D721Med (cell line): Measurements from ENCODE around the gene PKDREJ.

Source experiments
- DNase-seq: peaks from one replicate; pipeline ENCODE4 v3.0.0; 2011; ENCODE audit warnings: low spot score; ENCODE audit not compliant: insufficient read length
- FAIRE-seq: peaks from 2 replicates; lab custom pipeline; 2011; peaks lifted over from hg19 to GRCh38; lab: Jason Lieb, UNC
- TF ChIP-seq, protein P1 (sequence below): IDR thresholded peaks from 2 replicates; pipeline ENCODE4 v1.5.1; 2012; ENCODE audit warnings: mild to moderate bottlenecking, control low read depth; ENCODE audit not compliant: insufficient read depth; ENCODE audit errors: missing control alignments

PKDREJ gene

DNA sequence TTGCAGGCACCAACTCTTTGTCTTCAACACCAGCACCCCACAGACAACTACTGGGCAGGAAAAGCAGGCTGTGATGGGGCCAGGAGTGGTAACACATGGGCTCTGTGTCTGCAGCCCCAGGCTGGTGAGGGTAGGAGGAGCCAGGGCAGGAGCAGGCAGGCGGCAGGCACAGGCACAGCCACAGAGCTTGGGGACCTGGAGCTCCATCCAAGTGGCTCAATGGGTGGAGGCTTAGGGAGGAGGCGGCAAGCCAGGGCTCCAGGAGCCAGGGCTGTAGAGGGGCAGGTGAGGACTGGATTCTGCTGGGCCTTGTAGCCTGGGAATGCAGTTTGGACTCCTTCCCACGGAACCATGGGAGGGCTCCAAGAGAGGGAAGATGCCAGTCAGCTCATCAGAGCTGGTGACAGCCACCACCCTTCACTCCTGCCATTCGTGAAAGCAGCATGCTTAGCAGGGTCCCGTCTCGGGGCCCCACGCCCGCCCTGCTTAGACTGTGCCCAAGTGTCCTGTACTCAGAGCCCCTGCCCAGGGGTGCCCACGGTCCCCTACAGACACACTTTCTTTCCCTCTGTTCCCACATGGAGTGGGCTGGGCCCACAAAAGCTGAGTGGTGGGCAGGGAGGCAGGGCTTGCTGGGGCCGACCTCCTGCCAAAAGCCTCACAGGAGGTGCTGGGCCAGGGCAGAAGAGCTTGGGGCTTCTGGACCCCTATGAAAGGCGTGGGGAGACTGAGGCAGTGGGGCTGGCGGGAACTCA is 17.1 kb upstream of the PKDREJ start:
- FAIRE-seq = no peak
- no peak for DNase-seq
- TF ChIP-seq, protein P1, sequence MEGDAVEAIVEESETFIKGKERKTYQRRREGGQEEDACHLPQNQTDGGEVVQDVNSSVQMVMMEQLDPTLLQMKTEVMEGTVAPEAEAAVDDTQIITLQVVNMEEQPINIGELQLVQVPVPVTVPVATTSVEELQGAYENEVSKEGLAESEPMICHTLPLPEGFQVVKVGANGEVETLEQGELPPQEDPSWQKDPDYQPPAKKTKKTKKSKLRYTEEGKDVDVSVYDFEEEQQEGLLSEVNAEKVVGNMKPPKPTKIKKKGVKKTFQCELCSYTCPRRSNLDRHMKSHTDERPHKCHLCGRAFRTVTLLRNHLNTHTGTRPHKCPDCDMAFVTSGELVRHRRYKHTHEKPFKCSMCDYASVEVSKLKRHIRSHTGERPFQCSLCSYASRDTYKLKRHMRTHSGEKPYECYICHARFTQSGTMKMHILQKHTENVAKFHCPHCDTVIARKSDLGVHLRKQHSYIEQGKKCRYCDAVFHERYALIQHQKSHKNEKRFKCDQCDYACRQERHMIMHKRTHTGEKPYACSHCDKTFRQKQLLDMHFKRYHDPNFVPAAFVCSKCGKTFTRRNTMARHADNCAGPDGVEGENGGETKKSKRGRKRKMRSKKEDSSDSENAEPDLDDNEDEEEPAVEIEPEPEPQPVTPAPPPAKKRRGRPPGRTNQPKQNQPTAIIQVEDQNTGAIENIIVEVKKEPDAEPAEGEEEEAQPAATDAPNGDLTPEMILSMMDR = no peak

DNA sequence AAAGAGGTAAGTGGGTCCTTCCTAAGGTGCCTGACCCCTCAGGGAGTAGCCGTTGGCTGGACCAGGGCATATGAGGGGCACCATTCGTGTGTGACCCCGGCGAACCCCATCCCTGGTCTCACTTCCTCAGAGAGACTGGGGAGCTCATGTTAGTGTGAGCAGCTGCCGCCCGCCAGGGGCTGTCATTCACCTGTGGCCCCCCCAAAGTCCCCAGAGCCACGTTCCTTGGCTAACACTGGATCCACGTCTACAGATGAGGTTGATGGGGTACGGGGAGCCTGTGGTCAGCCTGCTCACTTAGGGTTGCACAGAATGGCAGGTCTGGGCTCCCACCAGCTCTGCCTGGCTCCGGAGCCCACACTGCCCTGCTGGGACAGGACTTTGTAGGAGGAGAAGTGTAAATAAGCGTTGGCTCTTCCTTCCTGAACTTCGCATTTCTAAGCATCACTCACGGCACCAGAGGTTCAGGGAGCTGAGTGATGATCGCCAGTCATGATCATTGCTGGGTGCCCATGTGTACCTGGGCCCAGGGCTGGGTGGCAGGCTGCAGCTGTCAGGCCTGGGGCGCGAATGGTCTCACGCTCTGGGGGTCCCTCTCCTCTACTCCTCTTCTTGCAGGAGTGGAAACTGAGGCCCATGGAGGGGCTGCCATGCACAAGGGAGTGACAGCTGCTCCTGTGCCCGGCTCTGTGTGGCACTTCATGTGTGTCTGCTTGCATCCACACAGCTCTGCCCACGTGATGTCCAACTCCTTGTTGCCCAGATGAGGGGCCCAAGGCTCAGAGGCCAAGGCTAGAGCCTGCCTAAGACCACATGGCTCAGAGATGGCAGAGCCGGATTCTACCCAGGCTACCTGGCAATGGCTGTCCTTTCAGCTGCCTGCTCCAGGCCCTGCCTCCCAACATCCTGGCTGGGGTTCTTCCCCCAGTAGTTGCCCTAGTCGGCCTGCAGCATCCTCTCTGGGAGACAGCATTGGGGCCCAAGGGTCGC is 15.8 kb upstream of the PKDREJ start:
- TF ChIP-seq, protein P1 = no peak
- no peak for FAIRE-seq
- DNase-seq = no peak

DNA sequence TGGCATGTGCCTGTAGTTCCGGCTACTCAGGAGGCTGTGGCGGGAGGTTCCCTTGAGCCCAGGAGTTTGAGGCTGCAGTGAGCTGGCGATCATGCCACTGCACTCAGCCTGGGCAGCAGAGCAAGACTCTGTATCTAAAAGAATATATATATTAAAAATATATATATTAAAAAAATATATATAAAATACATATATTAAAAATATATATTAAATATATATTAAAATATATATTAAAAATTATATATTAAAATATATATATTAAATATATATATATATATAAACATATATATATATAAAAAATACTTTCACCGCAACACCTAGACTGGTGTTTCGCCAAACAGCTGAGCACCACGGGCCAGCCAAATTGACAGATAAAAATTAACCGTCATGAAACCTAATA is 13.4 kb upstream of the PKDREJ start:
- TF ChIP-seq, protein P1 = no peak
- FAIRE-seq = no peak

DNA sequence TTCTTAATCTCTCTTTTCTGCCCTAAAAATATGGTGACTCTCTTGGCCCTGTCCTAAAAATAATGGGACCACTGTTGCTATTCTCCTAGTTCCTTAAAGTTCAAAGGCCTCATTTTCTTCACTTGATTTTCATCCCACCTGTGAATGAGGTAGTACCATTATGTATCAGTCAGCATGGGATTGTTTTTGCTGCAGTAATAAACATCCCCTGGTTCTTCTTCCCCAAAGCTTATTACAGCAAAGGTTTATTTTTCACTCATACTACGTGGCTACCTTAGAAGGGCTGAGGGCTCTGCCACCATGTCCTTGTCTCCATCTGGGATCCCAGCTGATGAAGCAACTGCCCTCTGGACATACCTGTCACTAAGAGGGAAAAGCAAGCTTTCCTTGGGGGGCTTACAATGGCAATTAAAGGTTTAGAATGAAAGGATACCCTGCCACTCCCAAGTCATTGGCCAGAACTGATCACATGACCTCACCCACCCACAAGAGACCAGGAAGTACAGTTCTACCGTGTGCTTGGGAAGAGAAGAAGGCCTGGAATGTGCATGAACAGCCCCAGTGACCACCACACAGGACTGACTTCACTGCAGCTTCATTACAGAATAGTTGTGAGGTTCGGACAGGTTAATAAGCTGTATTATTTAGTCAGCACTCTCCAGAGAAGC is 12.4 kb upstream of the PKDREJ start:
- no peak for DNase-seq
- TF ChIP-seq, protein P1 = no peak
- FAIRE-seq = no peak

More for the DNA sequence above, 13.4 kb upstream of the PKDREJ start:
- DNase-seq = no peak

DNA sequence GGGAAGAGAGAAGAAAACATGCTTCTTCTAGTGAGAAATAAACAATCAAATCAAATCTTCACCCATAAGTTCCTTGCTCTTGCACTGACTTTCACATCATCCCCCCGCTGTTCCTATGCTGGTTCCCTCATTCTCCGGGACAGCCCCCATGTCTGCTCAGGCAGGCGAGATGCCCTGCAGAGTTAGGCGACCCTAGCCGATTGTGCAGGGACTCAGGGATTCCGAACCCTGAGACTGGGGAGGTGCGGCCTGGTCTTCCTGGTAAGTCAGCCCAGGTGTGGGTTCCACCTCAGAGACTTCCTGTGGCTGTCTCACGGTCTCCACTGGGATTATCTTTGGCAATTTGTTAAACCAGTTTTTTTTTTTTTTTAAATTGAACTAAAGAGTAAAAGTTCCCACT is 11.2 kb upstream of the PKDREJ start:
- DNase-seq (no peak), FAIRE-seq (no peak)

DNA sequence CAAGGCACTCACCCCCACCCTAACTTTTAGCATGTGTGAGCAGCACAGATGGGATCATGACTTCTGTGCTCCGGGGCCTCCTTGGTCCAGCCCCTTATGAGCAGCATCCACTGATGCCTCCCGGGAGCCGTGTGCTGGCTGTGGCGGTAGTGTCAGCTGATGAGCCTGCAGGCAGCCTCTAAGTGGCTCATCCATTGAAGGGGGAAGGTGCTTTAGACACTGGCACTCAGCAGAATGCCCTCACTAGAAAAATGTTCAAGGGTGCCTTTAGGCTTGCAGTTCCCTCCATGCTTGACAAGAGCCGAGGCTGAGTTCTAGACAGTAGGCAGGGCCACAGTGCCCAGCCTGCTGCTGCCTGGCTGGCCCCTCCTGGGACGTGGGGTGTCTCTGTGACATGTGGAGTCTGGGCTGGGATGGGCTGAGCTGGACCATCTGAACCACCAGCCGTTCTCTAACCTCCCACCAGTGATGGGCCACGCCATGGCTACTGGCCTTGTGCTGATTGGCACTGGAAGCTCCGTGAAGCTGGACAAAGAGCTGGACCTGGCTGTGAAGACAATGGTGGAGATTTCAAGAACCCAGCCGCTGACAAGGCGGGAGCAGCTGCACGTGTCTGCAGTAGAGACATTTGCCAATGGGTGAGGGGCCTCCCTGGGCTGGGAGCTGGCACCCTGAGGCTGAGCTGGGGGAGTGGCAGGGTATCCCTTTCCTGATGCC is 10.4 kb upstream of the PKDREJ start:
- FAIRE-seq (no peak), DNase-seq (no peak)
- TF ChIP-seq, protein P1 = no peak

More for the DNA sequence above, 11.2 kb upstream of the PKDREJ start:
- TF ChIP-seq, protein P1 = no peak
